ENCODE data around the gene TASP1.

GRCh38 chr20:13428684-13429083, 210.0 kb downstream of the TASP1 start:
- no peak for TF ChIP-seq CTCF (IDR thresholded peaks at IDR 0.05)
- no peak for TF ChIP-seq EZH2 (IDR thresholded peaks at IDR 0.05; ENCODE audit: borderline replicate concordance, insufficient read depth, low read depth, low read length, poor library complexity, severe bottlenecking)

Measured in B cell (primary cell).